Progenitor cell of endocrine pancreas (in vitro differentiated cells): Measurements from ENCODE around the gene MPRIP. TPM values are rescaled to one million over a fixed set of nuclear protein-coding genes. Genes with fewer than 3 reads are reported as not detected.
A peak's percentile ranks its signal among the peaks of the same experiment; 100 is the strongest.

Source experiments
- DNase-seq: peaks from one replicate; pipeline ENCODE4 v3.0.0; 2021; ENCODE audit warnings: low spot score; ENCODE audit not compliant: unreplicated experiment
- H3K27ac Mint-ChIP-seq: 2 replicates; pipeline ENCODE4 v1.8.0; 2021; ENCODE audit warnings: mild to moderate bottlenecking, moderate library complexity, mixed read lengths
- H3K27me3 Mint-ChIP-seq: 2 replicates; pipeline ENCODE4 v1.8.0; 2021; ENCODE audit warnings: mixed read lengths
- H3K36me3 Mint-ChIP-seq: 2 replicates; pipeline ENCODE4 v1.8.0; 2022; ENCODE audit warnings: mixed read lengths; ENCODE audit not compliant: insufficient read depth
- H3K4me1 Mint-ChIP-seq: 2 replicates; pipeline ENCODE4 v1.8.0; 2021; ENCODE audit warnings: low read depth, mixed read lengths
- H3K4me3 Mint-ChIP-seq: 2 replicates; pipeline ENCODE4 v1.8.0; 2021; ENCODE audit warnings: low read depth, mild to moderate bottlenecking, moderate library complexity, mixed read lengths
- H3K9me3 Mint-ChIP-seq: 2 replicates; pipeline ENCODE4 v1.8.0; 2021; ENCODE audit warnings: low read depth, mixed read lengths
- total RNA-seq: library from RNA; stranded (reverse); gene quantifications from 2 replicates; pipeline ENCODE4 v1.2.1, GENCODE V29; 2021
- TF ChIP-seq, protein P1 (sequence below): fragments of 200-600 bp; sonication (generic); IDR thresholded peaks from one replicate; pipeline ENCODE4 v1.5.0; 2021; ENCODE audit warnings: antibody characterized with exemption, mild to moderate bottlenecking; ENCODE audit not compliant: unreplicated experiment

The MPRIP gene
- total RNA-seq, 1 donor from 2014 or later = 195 TPM

DNA sequence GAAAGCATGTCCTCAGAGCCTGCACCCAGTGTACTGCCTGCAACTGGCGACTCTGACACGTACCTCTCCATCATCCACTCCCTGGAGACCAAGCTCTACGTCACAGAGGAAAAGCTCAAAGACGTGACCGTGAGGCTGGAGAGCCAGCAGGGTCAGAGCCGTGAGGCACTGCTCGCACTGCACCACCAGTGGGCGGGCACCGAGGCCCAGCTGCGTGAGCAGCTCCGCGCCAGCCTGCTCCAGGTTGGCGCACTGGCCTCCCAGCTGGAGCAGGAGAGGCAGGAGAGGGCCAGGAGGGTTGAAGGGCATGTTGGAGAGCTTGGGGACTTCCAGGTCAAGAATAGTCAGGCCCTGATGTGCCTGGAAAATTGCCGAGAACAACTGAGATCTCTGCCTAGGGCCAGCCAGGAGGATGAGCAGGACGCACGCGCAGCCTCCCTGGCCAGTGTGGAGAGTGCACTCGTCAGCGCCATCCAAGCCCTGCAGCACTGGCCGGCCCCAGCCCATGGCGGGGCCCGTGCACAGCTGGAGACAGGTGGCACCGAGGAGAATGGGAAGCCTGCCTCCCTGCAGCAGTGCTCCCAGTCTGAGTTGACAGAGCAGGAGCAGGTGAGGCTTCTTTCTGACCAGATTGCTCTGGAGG, 123.5 kb downstream of the MPRIP start:
- H3K4me1 Mint-ChIP-seq = no peaks in the 10 kb centered on the region

DNA sequence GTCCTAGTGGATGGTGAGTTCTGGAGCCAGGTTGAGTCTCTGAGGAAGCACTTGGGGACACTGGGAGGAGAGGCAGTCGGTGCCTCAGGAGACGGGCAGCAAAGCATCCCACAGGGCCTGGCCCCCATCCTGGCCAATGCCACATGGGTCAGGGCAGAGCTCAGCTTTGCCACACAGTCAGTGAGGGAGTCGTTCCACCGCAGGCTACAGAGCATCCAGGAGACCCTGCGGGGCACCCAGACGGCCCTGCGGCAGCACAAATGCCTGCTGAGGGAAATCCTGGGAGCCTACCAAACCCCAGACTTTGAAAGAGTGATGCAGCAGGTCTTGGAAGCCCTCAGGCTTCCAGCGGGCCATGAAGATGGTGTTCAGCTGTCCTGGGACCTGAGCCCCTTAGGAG, 124.2 kb downstream of the MPRIP start:
- no peak for DNase-seq
- Mint-ChIP-seq H3K9me3 (no peaks in the 10 kb centered on the region), H3K27me3 (no peaks in the 10 kb centered on the region), H3K4me3 (no peak overlapping the region), H3K36me3 (peaks cover 9% of the 10 kb centered on the region), H3K27ac (no peak overlapping the region), H3K4me1 (no peaks in the 10 kb centered on the region)
- TF ChIP-seq, protein P1, sequence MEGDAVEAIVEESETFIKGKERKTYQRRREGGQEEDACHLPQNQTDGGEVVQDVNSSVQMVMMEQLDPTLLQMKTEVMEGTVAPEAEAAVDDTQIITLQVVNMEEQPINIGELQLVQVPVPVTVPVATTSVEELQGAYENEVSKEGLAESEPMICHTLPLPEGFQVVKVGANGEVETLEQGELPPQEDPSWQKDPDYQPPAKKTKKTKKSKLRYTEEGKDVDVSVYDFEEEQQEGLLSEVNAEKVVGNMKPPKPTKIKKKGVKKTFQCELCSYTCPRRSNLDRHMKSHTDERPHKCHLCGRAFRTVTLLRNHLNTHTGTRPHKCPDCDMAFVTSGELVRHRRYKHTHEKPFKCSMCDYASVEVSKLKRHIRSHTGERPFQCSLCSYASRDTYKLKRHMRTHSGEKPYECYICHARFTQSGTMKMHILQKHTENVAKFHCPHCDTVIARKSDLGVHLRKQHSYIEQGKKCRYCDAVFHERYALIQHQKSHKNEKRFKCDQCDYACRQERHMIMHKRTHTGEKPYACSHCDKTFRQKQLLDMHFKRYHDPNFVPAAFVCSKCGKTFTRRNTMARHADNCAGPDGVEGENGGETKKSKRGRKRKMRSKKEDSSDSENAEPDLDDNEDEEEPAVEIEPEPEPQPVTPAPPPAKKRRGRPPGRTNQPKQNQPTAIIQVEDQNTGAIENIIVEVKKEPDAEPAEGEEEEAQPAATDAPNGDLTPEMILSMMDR = no peak

More for the DNA sequence above, 123.5 kb downstream of the MPRIP start:
- TF ChIP-seq, protein P1 = no peak
- Mint-ChIP-seq H3K9me3 (no peaks in the 10 kb centered on the region), H3K4me3 (no peak overlapping the region), H3K36me3 (peaks cover 9% of the 10 kb centered on the region), H3K27ac (no peak overlapping the region), H3K27me3 (no peaks in the 10 kb centered on the region)
- no peak for DNase-seq

DNA sequence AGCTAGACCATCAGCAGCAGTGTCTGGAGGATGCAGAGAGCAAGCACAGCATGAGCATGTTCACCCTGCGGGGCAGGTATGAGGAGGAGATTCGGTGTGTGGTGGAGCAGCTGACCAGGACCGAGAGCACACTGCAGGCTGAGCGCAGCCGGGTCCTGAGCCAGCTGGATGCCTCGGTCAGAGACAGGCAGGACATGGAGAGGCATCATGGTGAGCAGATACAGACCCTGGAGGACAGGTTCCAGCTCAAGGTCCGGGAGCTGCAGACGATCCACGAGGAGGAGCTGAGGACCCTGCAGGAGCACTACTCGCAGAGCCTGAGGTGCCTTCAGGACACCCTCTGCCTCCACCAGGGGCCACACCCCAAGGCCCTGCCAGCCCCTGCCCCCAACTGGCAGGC, 125.1 kb downstream of the MPRIP start:
- H3K36me3 Mint-ChIP-seq = peaks cover 8% of the 10 kb centered on the region

DNA sequence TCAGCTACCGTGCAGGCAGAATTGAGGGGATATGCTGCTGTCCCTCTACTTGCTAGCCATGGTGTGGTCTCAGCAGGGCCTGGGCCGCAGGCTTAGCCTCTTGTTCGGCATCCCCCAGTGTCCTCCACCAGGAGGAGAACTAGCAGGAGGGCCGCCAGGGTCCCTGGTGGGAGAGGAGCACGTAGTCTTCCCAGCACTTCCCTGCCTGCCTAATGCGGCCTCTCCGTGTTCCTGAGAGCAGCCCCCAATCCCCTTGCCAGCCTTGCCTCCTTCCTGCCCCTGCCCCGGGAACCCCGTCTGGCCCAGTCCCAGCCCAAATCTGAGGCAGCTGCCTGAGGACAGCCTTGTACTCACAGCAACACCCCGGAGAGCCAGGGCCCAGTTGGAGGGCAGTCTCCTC, 125.7 kb downstream of the MPRIP start:
- DNase-seq = no peak
- Mint-ChIP-seq H3K27ac (no peak overlapping the region), H3K4me1 (no peaks in the 10 kb centered on the region), H3K36me3 (peaks cover 10% of the 10 kb centered on the region), H3K27me3 (no peaks in the 10 kb centered on the region), H3K4me3 (no peak overlapping the region), H3K9me3 (no peaks in the 10 kb centered on the region)
- TF ChIP-seq, protein P1 = no peak

More for the DNA sequence above, 125.1 kb downstream of the MPRIP start:
- Mint-ChIP-seq H3K9me3 (no peaks in the 10 kb centered on the region), H3K4me1 (no peaks in the 10 kb centered on the region), H3K27me3 (no peaks in the 10 kb centered on the region), H3K4me3 (no peak overlapping the region), H3K27ac (peak overlapping the region; percentile 54)
- TF ChIP-seq, protein P1 = no peak
- DNase-seq = no peak

DNA sequence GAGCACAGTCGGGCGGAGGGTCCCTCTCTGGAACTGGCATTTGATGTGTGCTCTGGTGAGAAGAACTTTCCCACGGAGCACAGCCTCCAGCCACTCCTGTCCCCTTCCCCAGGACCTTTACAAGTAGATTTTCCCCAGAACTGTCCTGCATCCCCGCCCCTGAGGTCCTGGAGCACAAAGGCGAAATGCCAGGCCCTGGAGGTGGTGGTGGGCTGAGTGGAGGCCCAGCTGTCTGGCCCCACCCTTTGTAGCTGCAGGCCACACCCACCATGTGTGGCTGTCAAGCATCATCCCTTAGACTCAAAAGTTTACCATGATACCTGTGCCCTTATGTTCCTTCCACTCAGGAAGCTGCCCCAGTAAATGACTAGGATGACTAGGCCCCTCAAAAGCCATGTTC, 126.1 kb downstream of the MPRIP start:
- no peak overlapping the region for H3K4me3 Mint-ChIP-seq
- TF ChIP-seq, protein P1 = no peak
- H3K36me3 Mint-ChIP-seq = peaks cover 11% of the 10 kb centered on the region
- no peak for DNase-seq
- no peaks in the 10 kb centered on the region for H3K27me3 Mint-ChIP-seq
- no peaks in the 10 kb centered on the region for H3K9me3 Mint-ChIP-seq
- no peak overlapping the region for H3K27ac Mint-ChIP-seq
- no peaks in the 10 kb centered on the region for H3K4me1 Mint-ChIP-seq
